ENCODE results near the gene TCL1A.
"Not testable (repeated sequence)": the region's sequence is repeated elsewhere in the genome, so short reads cannot be mapped to it uniquely, and the experiment has no call there.

TCL1A gene, protein sequence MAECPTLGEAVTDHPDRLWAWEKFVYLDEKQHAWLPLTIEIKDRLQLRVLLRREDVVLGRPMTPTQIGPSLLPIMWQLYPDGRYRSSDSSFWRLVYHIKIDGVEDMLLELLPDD

DNA sequence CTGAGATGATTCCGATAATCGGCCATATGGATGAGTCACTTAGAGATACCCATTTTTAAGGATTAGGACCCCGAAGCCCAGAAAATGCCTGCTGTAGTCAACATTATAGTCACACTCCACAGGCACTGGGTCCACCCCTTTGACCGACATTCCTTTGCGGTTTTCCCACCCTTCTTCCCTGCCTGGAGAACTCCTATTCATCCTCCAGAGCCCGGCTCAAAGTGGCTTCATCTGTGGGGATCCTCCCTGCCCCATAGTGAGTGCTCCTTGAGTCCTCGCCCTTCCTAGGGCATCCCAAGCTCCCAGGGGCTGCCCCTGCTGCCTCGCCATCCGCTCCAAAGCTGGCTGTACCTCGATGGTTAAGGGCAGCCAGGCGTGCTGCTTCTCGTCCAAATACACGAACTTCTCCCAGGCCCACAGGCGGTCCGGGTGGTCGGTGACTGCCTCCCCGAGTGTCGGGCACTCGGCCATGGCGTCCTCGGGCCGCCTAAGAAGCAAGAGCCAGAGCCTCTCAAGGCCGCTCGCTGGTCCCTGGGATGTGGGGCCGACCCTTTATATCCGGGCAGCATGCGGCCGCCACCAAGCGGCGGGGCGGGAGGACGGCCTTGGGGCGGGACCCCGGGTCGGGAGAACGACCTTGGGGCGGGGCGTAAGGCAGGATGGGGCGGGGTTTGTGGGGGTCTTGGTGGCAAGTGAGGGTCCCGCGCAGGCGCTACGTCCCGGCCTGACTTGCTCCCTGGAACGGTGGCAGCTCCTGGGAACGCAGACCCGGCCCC is at the start of gene TCL1A:
TCL1A (minus strand) TSS at position 530 of the 776 bp plus-strand sequence; CDS start at position 471, 59 bp downstream.
- no peak for DNase-seq

DNA sequence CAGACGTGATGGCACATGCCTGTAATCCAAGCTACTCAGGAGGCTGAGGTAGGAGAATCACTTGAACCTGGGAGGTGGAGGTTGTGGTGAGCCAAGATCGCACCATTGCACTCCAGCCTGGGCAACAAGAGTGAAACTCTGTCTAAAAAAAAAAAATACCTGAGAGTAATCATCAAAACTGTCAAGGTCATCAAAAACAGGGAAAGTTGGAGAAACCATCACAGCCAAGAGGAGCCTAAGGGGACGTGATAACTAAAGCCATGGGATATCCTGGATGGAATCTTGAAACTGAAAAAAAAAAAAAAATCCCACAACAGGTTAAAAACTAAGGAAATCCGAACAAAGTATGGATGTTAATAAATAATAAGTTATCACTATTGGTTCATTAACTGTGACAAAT is 49.1 kb upstream of the TCL1A start:
- DNase-seq = not testable (repeated sequence)

DNA sequence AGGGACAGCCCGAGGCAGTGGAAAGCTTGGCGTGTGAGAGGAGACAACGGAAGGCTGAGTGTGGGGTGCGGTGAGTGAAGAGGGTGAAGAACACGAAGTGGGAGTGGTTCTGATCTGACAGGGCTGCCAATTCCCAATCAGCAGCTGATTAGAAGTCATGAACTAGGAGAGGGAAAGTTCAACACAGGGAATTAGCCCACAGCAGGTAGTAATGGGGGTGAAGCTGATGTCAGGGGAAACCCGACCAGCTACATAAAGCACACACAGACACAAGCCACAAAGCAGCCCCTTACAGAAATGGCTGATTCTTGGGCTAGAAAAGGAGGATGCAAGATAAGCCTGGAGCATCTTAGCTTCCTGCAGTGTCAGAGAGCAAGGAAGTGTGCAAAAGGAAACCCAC is 47.5 kb upstream of the TCL1A start:
- no peak for DNase-seq

DNA sequence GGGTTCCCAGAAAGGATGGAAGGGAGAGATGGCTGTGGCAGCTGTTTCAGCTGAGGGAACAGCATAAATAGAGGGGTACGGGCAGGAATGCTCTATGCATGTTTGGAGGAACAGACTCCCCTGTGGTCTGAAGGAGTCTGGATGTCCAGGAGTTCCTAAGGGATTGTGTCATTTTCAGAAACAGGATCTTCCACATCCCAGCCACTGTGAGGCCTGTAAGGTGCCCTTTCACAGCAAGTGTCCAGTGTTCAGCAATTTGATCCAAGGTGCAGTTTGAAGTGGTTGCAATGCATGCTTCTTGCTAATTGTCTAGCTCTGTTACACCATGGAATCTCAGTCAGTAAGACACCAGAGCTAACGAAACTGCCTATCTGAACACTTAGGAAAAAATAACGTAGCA is 46.7 kb upstream of the TCL1A start:
- DNase-seq = no peak

DNA sequence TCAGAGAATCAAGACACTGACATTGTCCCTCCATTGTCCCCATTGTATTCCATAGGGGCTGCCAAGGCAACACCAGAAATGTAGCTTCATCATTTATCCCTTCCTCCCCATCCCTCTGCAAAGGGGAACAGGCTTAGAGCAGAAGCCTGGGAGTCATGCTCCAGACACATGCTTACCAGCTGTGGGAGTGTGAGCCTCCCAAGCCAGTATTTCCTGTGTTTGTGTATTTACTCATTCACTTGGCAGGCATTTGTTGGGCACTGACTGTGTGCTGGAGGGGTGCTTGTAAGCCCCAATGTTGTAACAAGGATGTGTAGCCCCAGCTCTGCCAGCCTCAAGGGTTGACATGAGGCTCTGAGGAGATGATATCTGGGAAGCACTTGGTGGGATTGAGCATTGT is 46.0 kb upstream of the TCL1A start:
- DNase-seq = no peak

DNA sequence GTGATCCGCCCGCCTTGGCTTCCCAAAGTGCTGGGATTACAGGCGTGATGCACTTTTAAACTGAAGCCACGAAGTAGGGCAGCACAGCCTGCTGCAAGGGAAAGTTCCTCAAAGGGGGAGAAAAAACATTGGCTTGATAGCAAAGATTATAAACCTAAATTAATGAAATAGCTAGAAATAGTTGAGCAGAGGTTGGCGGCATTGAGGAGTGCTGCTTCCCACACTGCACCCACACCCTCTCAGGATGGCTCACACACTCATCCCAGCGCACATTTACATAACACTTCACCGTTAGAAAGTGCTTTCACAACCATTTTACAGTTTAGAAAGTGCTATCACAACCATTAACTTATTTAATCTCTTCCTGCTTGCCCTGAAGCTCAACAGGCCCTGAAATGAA is 44.4 kb upstream of the TCL1A start:
- no peak for DNase-seq

DNA sequence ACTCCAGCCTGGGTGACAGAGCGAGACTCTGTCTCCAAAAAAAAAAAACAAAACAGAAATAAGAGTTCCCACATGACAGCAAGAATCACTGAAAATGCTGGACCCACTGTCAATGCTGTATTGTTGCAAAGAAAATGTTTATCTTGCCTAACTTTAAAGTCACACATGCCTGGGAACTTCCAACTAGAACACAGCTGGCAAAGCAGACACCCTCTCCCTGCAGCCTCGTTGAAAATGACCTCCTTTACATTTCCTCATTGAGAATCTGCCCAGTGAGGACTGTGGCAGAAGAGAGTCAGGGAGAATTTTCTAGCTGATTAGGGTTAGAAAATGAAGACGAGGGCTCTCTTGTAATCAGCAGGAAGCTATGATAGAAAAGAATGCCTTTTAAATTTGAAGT is 42.8 kb upstream of the TCL1A start:
- no peak for DNase-seq

DNA sequence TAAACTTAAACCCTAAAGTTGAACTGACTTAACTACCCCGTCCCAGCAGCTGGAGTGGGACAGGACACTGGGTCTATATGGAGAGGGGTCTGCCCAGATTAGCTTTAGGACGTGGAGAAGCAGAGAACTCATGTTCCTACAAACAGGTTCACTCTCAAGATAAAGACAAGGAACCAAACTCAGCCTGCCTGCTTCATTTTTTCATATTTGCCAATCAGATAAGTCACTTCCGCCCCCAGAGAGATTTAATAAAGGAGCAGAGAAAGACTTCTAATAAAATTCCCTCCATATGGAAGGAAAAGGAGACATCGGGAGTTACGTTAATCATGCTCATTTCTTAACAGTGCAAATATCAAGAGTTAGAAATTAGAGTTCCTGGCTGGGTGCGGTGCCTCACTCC is 42.2 kb upstream of the TCL1A start:
- DNase-seq = no peak

DNA sequence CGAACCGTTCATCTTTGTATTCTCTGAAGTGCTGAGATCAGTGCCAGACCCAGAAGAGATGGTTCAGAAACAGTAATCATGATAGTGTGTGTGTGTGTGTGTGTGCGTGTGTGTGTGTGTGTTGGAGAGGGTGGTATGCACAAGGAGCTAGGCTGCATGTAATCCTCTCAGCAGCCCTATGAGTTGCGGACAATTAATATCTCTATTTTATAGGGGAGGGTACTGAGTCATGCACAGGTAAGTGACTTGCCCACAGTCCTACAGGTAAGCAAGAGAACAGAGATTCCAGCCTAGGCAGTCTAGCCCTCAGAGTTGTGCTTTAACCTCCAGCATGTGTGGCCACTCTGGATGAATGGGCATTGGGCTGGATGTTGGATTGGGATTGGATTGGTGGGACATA is 27.9 kb upstream of the TCL1A start:
- no peak for DNase-seq

DNA sequence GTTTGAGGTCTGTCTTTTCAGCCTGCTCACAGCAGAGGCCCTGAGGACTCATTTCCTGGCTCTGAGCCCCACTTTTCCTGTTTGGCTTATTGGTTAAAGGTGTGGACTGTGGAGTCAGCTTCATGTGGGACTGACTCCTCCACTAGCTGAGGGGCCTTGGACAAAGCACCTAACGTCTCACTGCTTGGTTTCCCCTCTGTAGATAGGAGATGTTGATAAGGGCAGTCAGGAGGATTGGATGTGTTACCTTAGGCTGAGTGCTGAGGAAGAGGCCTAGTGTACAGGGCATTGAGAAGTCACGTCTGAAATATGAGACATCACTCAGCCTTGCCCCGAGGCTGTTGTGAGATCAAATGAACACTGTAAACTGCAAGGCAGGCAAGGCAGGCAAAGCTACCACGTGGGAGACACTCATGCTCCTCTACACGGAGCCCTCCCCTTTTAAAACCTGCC is 27.1 kb upstream of the TCL1A start:
- DNase-seq = no peak

DNA sequence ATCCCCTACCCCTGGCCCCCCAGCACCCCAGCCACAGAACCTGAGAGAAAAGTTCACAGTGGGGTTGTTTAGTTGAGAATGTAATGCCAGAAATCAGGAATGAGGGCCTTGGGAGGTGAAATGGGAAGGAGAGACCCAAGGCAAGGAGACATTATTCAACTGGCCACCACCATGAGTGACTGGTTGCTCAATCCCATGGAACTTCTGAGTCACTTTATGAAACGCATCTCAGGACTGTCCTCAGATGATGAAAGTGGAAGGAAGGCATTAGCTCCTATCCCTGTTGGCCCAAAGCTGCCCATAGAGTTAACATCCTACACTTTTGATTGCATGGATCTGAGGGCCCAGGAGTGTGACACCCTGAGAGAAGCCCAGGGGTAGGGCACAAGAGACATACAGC is 25.4 kb upstream of the TCL1A start:
- no peak for DNase-seq

DNA sequence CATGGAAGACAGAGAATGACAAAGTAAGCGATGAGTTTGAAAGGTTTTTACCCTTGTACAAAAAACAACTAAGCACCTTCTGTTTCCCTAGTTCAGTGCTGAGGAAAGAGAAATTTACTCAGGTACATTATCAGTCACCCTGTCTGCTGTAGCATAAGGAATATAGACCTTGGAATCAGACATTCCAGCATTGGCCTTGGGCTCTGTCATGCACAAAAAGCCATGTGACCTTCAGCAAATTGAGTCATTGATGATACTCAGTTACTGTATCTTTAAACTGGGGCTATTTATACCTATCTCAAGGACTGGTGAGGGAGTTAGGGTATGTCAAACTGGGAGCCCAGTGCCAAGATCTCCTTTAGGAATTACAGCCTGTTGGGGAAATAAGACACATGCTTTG is 19.3 kb upstream of the TCL1A start:
- no peak for DNase-seq

DNA sequence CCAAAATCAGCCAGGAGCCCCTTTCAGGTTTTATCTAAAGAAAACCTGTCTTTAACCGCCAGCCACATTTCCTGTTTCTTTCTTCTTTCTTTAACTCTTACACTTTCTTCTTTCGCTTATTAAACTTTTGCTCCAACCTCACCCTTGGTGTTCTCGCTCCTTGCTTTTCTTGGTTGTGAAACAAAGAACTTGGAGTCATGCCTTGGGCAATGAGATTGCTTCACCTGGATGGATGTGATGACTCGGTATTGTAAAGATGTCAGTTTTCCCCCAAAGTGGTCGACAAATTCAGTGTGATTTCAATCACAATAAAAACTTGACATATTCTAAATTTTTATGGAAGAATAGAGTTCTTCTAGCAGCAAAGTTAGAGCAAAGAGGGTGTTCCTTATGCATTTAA is 16.2 kb upstream of the TCL1A start:
- no peak for DNase-seq

DNA sequence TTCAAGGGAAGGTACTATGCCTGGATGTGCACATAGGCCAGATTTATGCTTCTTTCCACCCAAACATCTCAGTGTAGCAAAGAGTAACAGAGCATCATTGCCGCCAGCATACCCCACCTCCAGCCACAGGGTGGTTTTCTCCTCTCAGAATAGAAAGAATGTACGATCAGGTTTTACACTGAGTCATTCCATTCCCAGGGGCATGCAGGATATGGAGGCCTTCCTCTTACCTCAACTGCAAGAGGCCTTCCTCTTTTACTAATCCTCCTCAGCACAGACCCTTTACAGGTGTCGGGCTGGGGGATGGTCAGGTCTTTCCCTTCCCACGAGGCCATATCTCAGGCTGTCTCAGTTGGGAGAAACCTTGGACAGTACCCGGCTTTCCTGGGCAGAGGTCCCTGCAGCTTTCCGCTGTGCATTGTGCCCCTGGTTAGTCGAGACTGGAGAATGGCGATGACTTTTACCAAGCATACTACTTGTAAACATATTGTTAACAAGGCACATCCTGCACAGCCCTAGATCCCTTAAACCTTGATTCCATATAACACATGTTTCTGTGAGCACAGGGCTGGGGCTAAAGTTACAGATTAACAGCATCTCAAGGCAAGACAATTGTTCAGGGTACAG is 15.6 kb upstream of the TCL1A start:
- DNase-seq = not testable (repeated sequence)

DNA sequence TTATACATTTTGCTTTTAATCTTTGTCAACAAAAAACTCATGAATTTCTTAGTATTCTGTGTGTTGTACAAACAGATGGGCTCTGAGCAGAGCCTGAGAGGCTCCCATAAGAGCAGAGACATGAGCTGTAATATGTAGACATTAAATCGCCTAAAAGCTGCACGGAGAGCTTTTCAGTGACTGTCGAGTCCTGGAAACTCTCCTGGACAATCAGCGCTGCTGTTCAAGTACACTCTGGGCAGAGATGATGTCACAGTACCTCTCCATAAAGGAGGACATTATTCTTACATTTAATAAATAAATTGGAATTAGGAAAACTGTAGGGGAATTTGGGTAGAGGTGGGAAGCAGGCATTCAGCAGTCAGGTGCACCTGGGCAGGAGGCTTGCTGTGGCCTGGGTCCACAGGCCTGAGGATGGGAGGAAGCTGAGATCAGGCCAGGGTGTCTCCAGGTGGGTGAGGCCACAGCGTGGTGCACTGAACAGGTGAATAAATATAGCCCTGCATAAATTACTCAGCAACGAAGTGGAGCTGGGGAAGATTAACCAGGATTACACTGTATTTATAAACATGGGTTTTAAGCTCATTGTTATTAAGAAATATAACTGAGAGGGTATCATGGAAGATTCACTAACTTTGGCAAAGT is 13.3 kb upstream of the TCL1A start:
- no peak for DNase-seq

DNA sequence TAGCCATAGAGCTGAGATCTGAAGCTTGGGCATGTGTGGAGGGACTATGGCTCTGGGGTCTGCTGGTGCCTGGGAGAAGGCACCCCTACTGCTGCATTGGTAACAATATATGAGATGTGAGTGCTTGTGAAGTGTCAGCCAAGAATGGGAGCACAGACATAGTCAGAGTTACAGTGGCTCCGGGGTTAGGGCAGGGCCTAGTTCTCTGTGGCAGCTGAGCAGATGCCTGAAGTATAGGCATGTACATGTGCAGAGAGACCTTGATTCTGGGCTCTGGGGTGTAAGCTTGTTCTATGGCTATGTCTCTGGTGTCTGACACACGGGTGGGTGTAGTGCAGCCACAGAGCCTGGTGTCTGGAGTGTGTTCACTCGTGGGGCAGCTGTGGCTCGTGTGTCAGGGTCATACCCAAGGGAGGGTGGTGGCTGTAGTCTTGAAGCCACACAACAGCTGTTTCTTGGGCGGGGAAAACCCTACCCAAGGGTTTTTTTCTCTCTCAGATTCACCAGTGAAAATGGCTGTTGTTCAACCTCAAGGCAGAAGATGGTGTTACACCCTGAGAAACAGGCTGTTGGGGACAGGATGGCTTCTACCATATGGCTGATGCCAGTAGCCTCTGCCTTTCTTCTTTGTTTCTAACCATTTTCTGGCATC is 11.9 kb upstream of the TCL1A start:
- DNase-seq = no peak

DNA sequence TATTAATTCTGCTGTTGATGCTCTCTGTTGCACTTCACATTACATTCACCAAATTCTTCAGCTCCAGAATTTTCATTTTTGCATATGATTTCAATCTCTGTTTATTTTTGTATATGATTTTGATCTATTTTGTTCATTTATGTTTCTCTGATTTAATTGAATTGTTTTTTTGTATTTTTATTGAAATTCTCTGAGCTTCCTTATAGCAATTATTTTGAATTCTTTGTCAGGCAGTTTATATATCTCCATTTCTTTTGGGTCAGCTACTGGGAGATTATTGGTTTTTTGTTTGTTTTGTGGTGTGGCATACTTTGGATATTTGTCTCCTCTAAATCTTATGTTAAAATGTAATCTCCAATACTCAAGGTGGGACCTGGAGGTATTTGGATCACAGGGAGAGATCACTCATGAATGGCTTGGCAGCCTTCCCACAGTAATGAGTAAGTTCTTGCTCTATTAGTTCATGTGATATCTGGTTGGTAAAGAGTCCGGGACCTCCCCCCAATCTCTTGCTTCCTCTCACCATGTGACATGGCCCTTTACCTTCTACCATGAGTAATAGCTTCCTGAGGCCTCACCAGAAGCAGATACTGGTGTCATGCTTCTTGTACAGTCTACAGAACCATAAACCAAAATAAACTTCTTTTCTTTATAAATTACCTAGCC is 8.7 kb upstream of the TCL1A start:
- DNase-seq = no peak

DNA sequence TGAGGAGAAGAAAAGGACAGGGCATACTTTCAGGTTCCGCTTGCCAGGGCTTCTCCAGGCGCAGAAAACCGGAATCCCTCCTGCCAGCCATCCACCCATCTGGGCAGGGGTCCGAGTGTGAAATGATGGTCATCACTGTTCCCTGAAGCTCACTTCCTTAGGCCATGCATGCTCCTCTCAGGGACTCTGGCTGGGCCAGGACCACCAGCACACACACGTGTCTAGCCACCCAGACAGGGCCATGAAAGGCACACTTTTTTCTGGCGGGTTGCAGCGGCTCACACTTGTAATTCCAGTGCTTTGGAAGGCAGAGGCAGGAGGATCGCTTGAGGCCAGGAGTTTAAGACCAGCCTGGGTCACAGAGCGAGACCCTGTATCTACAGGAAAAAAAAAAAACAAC is 1.5 kb downstream of the TCL1A start:
- DNase-seq = no peak

DNA sequence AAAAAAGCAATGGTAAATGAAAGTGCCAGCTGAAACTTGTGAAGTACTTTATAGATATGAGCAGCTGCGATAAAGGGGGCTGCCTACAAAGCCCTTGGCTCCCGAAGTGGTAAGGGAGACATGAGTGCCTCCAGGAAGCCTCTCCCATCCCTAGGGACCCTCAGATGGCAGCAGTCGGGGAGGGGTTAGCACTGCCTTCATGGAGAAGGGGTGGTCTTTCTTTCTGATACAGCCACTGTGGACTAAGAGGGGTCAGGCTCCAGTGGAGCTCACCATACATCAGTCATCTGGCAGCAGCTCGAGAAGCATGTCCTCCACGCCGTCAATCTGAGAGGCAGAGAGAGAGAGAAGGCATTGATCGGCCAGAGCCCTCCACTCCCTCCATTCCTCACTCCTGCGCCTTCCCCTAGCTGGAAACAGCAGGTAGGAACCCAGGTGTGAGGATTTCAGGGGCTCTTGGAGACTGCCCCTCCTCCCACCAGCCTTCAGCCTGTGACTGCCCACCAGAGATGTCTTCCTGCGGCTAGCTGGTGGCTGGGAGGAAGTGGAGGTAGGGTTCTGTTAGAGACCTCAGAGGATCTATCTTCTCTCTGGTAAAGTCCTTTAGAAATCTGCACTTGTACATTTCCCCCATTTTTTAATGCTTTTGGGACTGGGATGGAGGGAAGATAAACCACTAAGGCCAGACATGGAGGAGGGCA is 2.3 kb downstream of the TCL1A start:
- DNase-seq = no peak

DNA sequence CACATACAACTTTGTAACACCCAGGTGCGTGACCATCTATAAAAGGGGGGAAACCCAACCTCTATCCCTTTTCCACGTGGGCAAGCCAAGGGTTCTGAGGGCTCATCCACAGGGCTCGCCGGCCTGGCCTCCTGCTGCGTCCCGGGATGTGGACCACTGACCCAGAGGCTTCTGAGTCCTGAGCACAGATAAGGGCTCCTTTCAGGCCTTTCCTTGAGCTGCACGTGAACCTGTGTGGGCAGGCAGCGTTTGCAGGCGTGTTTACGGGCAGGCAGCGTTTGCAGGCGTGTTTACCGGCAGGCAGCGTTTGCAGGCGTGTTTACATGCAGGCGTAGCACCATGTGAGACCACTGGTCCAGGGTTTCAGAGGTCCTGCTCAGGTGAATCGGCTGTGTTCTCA is 3.8 kb downstream of the TCL1A start:
- DNase-seq = no peak

DNA sequence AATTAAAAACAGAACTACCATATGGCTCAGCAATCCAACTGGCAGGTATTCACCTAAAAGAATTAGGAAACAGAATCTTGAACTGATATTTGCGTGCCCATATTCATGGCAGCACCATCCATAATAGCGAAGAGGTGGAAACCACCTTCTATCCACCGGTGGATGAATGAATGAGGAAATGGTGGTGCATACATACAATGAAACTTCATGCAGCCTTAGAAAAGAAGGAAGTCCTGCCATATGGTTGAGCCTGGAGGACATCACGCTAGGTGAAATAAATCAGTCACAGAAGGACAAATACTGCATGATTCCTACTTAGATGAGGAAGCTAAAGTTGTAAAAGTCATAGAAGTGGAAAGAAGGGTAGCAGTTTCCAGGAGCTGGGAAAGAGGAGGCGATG is 6.6 kb downstream of the TCL1A start:
- no peak for DNase-seq

DNA sequence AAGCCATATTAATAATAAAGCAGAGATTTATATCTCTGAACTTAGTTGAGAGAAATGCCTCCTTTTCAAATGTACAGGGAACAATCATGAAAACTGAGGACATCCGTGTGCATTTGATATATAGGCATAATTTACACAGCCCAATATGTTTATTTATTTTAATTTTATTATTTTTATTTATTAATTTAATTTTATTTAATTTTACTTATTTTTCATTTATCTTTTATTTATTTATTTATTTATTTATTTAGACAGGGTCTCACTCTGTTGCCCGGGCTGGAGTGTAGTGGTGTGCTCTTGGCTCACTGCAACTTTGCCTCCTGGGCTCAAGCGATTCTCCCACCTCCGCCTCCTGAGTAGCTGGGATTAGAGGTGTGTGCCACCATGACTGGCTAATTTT is 8.4 kb downstream of the TCL1A start:
- DNase-seq = no peak
